Epithelial cell of proximal tubule (primary cell): ENCODE measurements around the gene MAPK9. TPM values are rescaled to one million over a fixed set of nuclear protein-coding genes. Genes with fewer than 3 reads are reported as not detected.
"Not testable (repeated sequence)": the region's sequence is repeated elsewhere in the genome, so short reads cannot be mapped to it uniquely, and the experiment has no call there.

Experiments used
- DNase-seq: peaks from one replicate; pipeline ENCODE4 v3.0.0-alpha.2; 2011; ENCODE audit warnings: low read depth
- H3K4me3 ChIP-seq: 2 replicates; pipeline ENCODE4 v1.5.1; 2011; ENCODE audit warnings: low read depth, mild to moderate bottlenecking, low read length
- total RNA-seq: library from RNA; depleted of rRNA; stranded (reverse); fragments of >200 nt; gene quantifications from 2 replicates; pipeline ENCODE4 v1.2.3, GENCODE V29; 2015
- TF ChIP-seq, protein P1 (sequence below): conservative IDR thresholded peaks from 2 replicates; pipeline ENCODE4 v1.5.1; 2012; ENCODE audit warnings: low read depth, mild to moderate bottlenecking, low read length

The MAPK9 gene
- total RNA-seq, 1 donor from 2014 or later = 22.0 TPM

GRCh38 chr5:180304016-180304292, 12.1 kb upstream of the MAPK9 start:
- H3K4me3 ChIP-seq = no peak overlapping the region
- no peak for DNase-seq
- TF ChIP-seq, protein P1, sequence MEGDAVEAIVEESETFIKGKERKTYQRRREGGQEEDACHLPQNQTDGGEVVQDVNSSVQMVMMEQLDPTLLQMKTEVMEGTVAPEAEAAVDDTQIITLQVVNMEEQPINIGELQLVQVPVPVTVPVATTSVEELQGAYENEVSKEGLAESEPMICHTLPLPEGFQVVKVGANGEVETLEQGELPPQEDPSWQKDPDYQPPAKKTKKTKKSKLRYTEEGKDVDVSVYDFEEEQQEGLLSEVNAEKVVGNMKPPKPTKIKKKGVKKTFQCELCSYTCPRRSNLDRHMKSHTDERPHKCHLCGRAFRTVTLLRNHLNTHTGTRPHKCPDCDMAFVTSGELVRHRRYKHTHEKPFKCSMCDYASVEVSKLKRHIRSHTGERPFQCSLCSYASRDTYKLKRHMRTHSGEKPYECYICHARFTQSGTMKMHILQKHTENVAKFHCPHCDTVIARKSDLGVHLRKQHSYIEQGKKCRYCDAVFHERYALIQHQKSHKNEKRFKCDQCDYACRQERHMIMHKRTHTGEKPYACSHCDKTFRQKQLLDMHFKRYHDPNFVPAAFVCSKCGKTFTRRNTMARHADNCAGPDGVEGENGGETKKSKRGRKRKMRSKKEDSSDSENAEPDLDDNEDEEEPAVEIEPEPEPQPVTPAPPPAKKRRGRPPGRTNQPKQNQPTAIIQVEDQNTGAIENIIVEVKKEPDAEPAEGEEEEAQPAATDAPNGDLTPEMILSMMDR = no peak

DNA sequence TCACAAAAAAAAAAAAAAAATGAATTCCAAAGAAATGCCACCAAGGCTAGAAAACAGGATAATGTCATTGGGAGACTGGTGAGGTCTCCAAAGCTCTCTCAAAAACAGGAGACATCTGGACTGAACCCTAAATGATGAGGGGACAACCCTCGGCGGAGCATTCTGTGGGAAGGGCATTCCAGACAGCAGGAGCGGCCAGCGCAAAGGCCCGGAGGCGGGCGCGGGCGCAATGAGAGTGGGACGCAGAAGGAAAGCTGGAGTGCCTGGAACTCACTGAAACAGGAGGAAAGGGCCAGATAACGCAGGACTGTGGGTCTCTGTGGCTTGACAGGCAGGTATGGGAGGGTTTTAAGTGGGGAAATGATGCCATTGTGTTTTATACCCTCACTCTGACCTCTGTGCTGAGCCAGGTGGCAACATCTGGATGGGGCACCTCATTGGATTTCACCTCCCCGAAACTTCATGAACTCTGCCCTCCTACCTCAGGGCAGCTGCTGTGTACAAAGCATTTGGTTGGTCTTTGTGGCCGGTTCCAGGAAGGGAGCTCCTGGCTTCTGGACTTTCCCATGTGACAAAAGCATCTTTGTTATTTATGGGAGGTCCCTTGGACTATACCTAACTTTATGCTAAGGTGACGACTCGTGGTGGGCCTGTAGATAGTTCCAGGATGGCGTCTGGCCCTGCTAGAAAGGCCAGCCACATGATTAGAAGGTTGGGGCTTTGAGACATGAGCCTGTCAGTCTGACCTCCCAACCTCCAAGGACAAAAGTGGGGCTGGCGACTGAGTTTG, 11.5 kb upstream of the MAPK9 start:
- TF ChIP-seq, protein P1 = no peak
- no peak for DNase-seq
- H3K4me3 ChIP-seq = no peak overlapping the region

GRCh38 chr5:180302256-180302655, 10.4 kb upstream of the MAPK9 start:
- H3K4me3 ChIP-seq = no peak overlapping the region
- TF ChIP-seq, protein P1 = no peak
- DNase-seq = no peak

DNA sequence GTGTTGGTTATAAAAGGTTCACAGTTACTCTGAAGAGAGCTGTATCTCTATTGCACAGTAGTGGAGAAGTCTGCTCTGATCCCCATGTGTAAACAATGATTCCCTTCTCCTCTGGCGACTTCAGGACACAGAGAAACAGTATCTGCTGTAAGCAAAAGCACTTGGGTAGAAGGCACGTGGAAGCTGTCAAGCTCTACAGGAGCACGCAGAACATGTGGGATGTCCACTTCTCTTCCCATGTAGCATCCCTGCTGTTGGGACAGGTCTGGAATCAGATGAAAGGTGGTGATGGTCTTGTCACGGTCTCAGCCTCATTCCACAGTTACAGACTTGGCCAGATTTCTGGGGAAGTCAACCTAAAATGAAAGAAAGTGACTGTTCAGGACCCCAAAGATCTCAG, 9.4 kb upstream of the MAPK9 start:
- no peak overlapping the region for H3K4me3 ChIP-seq
- no peak for DNase-seq
- TF ChIP-seq, protein P1 = no peak

- DNase-seq = no peak
- H3K4me3 ChIP-seq = no peak overlapping the region
- TF ChIP-seq, protein P1 = no peak
These were observed 7.6 kb upstream of the MAPK9 start for GRCh38 chr5:180299526-180299925.

DNA sequence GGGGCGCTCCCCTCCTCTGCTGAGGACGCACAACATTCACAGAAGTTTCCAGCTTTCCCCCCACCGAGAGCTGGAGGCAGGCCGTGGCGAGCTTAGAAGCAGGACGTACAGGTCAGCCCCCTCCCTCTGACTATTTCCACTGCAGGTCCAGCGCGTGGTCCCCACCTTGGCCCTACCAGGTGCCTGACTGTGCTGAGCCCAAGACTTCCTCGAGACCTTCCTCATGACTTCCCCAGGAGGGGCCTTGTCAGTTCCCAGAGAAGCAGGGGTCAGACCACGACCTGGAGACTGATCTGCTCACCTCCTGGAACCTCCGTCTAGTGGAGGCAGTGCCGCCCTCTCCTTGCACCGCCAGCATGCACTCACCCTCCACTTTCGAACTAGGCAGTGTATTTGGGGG, 7.1 kb upstream of the MAPK9 start:
- not testable (repeated sequence) for DNase-seq, H3K4me3 ChIP-seq

- no peak for DNase-seq
- TF ChIP-seq, protein P1 = no peak
These were observed 5.9 kb upstream of the MAPK9 start for GRCh38 chr5:180297587-180298282.

More at GRCh38 chr5:180297587-180298282, 5.9 kb upstream of the MAPK9 start:
- H3K4me3 ChIP-seq = no peak overlapping the region
